Ishikawa (cell line): ENCODE results near the gene KRTAP4-3.

Experiments used
- CEBPB ChIP-seq: IDR thresholded peaks from 2 replicates; pipeline ENCODE4 v1.6.1; 2012
- EP300 ChIP-seq: IDR thresholded peaks from 2 replicates; pipeline ENCODE4 v1.6.1; 2012; ENCODE audit warnings: borderline replicate concordance
- MAX ChIP-seq: IDR thresholded peaks from 2 replicates; pipeline ENCODE4 v1.6.1; 2012
- NFIC ChIP-seq: IDR thresholded peaks from 2 replicates; pipeline ENCODE4 v1.6.1; 2012
- RAD21 ChIP-seq: IDR thresholded peaks from 2 replicates; pipeline ENCODE4 v1.6.1; 2012; ENCODE audit warnings: low read depth
- REST ChIP-seq: IDR thresholded peaks from 2 replicates; pipeline ENCODE4 v1.6.1; 2012; ENCODE audit warnings: low read depth, mild to moderate bottlenecking
- TEAD4 ChIP-seq: IDR thresholded peaks from 2 replicates; pipeline ENCODE4 v1.6.1; 2012
- YY1 ChIP-seq: IDR thresholded peaks from 2 replicates; pipeline ENCODE4 v1.6.1; 2012; ENCODE audit warnings: low read depth
- ZBTB7A ChIP-seq: IDR thresholded peaks from 2 replicates; pipeline ENCODE4 v1.6.1; 2012; ENCODE audit warnings: low read depth

GRCh38 chr17:41211845-41212466 is 43.9 kb upstream of the KRTAP4-3 start:
- TF ChIP-seq ZBTB7A (no peak), EP300 (no peak), TEAD4 (no peak), YY1 (no peak), RAD21 (no peak), MAX (no peak), CEBPB (no peak), REST (no peak), NFIC (no peak)
